GM21529 (cell line): Measurements from ENCODE around the gene DOCK9.

Experiments used
- ATAC-seq: cut with Tn5 transposase; IDR thresholded peaks from one replicate; pipeline ENCODE4 v1.9.1; 2021; ENCODE audit not compliant: unreplicated experiment

The DOCK9 gene

GRCh38 chr13:98997738-98998641 is 20.1 kb upstream of the DOCK9 start:
- no peak for ATAC-seq

DNA sequence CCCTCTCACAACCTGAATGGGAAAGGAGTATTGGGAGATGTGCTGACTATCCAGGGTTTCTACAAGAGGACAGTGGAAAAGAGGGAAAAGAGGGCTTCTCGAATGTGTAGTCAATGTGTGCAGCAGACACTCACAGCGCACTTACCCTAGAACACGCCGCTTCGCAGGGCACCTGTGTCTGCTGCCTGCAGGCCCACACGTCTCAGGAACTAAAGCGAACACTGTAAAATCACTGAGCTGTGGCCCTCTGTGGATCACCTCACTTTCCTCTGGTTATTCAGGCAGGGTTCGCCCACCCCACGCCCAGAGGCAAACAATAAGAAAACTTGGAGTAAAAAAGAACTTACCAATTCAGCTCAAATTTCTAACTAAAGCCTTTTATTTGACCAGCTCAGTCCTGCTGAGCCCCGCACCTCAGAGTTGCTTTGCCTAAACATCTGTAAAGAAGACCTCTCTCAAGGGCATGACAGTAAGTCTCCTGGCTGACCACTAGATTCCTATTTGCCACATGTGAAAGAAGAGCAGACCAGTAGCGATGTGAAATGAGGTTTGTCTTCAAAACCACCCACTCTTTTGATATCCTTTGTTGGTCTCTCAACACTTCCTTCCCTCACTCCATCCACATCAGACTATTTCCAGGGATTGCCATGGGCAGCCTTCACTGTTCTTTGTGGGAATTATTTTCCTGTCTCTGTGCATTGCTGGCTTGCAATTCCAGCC is 19.3 kb upstream of the DOCK9 start:
- ATAC-seq: no peak

DNA sequence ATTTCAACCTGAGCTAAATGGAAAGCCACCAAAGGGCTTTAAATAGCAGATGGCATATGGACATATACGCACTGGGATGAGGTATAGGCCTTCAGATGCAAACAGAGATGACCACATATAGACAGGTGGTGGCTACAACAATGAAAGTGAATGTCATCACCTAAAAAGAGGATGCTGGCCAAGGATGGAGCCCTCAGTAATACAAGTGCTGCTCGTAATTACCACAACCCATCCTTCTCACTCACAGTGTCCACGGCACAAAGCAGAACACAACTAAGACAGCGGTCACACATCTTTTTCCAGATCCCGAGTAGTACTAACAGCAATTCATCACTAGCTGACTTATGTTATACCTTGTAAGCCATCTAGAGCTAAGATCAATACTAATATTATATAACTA is 18.2 kb upstream of the DOCK9 start:
- no peak for ATAC-seq

- ATAC-seq: no peak
Observed at GRCh38 chr13:98994896-98995295, 17.0 kb upstream of the DOCK9 start.

DNA sequence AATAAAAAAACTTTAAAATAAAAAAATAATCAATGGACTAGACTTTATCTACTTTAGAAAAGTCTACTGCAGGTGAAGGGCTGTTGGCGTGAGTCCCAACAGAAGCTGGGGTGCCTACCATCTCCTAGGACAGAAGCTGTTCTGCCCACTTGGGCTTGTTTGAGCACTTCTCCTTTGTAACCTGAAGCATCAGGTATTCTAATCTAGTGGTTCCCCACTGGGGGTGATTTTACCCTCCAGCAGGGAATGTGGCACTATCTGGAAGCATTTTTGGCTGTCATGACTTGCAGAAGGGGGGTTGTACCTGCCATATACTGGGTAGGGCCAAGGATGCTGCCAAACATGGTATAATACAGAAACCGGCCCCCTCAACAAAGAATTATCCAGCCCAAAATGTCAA is 16.2 kb upstream of the DOCK9 start:
- ATAC-seq: no peak

- ATAC-seq: no peak
Observed at GRCh38 chr13:98992355-98992754, 14.5 kb upstream of the DOCK9 start.

- no peak for ATAC-seq
Observed at GRCh38 chr13:98990701-98991100, 12.8 kb upstream of the DOCK9 start.

- no peak for ATAC-seq
Observed at GRCh38 chr13:98989469-98990235, 11.8 kb upstream of the DOCK9 start.

- ATAC-seq: no peak
Observed at GRCh38 chr13:98988780-98989179, 10.9 kb upstream of the DOCK9 start.

DNA sequence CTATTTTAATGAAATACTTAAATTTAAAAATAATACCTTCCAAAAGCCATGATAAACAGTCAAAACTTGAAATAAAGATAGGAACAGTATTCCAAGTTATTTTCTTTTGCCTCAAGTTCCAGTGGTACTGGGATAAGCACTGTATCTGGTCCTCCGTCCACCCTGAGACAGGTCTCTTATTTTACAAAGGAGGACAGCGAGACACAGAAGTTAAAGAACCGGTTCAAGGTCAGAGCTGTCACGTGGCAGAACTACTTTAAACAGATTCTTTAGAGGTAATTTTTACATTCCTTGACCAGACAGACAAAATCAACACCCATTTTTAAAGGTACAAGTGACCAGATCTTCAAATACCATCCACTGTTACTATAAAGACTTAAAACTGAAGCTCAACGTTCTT is 10.4 kb upstream of the DOCK9 start:
- no peak for ATAC-seq

DNA sequence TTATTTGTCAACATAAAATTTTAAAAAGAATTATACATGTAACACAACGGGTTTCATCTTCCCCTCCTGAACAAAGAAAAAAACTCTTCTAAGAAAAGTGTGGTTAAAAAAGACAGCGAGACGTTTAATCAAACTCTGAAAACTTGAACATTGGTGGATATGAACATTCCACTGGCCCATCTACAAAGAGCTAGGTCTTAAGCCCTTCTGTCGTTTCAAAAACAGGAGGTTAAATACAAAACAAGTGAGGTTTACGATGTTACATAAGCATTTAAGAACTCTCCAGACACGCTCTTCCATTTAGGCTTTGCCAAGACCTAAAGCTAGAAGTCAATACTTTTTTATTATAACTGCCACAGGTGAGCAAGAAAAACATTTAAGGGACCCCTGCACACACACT is 9.4 kb upstream of the DOCK9 start:
- no peak for ATAC-seq

- no peak for ATAC-seq
Observed at GRCh38 chr13:98986226-98986846, 8.5 kb upstream of the DOCK9 start.

DNA sequence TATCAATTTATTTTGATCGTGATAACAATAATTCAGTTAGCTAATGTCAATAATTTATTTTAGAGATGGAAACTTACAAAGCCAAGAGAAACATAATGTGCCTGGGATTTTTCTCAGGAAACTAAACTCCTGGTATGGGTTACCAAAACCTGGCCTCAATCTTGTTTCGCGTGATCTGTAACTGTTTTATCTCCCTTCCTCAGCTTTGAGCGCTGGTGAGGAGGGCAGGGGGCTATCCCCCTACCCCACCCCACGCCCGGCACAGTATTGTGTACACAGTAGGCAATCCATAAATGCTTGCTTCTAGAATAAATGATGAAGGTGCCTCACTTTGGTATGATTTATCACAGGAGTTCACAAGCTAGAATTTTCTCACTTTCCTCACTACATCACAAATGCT is 7.7 kb upstream of the DOCK9 start:
- ATAC-seq: no peak

- no peak for ATAC-seq
Observed at GRCh38 chr13:98984983-98985382, 7.1 kb upstream of the DOCK9 start.

DNA sequence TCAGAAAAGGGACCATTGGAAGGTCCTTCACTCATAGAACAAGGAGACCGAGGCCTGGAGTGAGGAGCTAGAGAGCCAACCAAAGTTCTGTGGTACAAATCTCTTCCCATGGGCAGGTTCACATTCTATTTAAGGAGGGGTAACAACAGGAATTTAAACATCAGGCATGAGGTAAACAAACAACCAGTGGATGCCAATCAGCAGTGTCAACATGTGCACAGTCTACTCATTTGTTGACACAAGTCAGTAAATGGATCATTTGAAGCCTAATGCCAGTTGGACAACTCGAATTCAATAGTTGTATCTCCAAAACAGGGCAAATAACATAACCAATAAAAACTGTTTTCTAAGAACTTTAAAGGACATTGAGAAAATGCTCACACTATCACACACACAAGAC is 6.3 kb upstream of the DOCK9 start:
- no peak for ATAC-seq

- no peak for ATAC-seq
Observed at GRCh38 chr13:98983182-98983581, 5.3 kb upstream of the DOCK9 start.

DNA sequence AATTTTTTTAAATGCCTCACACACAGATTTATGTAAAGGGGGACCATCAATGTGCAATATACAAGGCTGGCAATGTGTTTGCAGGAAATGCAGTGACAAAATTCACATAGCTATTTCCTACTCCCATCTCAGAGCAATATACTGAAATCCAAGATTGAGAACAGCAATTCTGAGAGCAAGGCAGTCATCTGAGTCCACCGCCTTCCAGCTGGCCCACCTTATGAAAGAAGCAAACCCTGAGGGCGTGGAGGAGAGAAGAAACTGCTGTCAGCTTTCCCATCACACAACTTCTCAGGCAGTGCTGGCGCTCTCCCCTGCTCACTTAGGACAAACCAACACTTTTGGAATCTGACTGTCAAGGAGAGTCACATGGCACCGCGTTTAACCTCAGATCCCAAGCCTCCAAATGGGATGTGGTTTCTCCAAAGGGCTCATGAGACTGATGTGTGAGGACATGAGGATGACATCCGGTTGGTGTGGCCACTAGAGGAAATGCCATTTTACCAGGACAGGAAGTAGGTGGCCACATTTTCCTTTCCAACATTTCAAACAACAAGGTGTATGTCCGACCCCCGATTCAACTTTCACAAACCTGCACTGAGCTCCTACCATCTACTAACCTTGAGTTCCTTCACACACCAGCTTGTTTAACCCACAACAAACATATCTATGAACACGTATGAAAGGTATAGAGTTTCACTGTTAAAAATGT is 3.7 kb upstream of the DOCK9 start:
- ATAC-seq: no peak

- no peak for ATAC-seq
Observed at GRCh38 chr13:98979012-98979660, 1.3 kb upstream of the DOCK9 start.

GRCh38 chr13:98978280-98978679 is 416 bp upstream of the DOCK9 start:
- no peak for ATAC-seq

DNA sequence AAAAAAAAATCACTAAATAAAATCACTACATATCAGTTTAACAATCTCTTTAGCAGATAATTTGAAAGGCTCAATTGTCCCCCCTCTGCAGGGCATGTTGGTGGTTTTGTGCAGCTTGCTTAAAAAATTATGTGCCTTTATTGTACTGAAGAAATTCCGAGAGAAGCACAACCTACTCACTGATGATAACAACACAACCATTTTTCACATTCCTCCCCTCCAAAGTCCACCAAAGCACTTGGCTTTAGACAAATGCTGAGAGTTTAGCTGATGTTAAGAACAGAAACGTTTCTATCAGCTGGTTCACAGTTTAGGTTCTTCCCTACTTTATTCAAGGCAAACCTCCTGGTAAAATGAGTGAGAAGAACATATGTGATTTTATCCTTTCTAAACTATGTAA is 923 bp downstream of the DOCK9 start:
- no peak for ATAC-seq
